Effector memory CD8-positive, alpha-beta T cell (primary cell): ENCODE data around the gene NF1.
"Not testable (repeated sequence)": the region's sequence is repeated elsewhere in the genome, so short reads cannot be mapped to it uniquely, and the experiment has no call there.

ENCODE experiments used
- ATAC-seq: fragments of 150-1000 bp; cut with Tn5 transposase; replicated peaks from 2 replicates; pipeline ENCODE4 v1.10.0; 2021; ENCODE audit warnings: mild to moderate bottlenecking, moderate library complexity
- DNase-seq, 3 experiments: peaks; one replicate each; pipeline ENCODE4 v3.0.0; 2021
- H3K27ac Mint-ChIP-seq, 2 donors: one replicate each; pipeline ENCODE4 v1.8.0; 2022; ENCODE audit warnings: mild to moderate bottlenecking in 2 of 2, mixed read lengths in 2 of 2, moderate library complexity in 2 of 2
- H3K27me3 Mint-ChIP-seq, 2 donors: one replicate each; pipeline ENCODE4 v1.8.0; 2022; ENCODE audit warnings: mixed read lengths in 2 of 2
- H3K36me3 Mint-ChIP-seq: one replicate; pipeline ENCODE4 v1.8.0; 2022; ENCODE audit warnings: mild to moderate bottlenecking, moderate library complexity, mixed read lengths; ENCODE audit not compliant: insufficient read depth
- H3K4me1 Mint-ChIP-seq, 2 donors: one replicate each; pipeline ENCODE4 v1.8.0; 2022; ENCODE audit warnings: low read depth in 2 of 2, mixed read lengths in 2 of 2
- H3K4me3 Mint-ChIP-seq, 2 donors: one replicate each; pipeline ENCODE4 v1.8.0; 2022; ENCODE audit warnings: mild to moderate bottlenecking in 2 of 2, mixed read lengths in 2 of 2, moderate library complexity in 2 of 2
- H3K9me3 Mint-ChIP-seq, 2 donors: one replicate each; pipeline ENCODE4 v1.8.0; 2022; ENCODE audit warnings: mixed read lengths in 2 of 2

NF1 gene

DNA sequence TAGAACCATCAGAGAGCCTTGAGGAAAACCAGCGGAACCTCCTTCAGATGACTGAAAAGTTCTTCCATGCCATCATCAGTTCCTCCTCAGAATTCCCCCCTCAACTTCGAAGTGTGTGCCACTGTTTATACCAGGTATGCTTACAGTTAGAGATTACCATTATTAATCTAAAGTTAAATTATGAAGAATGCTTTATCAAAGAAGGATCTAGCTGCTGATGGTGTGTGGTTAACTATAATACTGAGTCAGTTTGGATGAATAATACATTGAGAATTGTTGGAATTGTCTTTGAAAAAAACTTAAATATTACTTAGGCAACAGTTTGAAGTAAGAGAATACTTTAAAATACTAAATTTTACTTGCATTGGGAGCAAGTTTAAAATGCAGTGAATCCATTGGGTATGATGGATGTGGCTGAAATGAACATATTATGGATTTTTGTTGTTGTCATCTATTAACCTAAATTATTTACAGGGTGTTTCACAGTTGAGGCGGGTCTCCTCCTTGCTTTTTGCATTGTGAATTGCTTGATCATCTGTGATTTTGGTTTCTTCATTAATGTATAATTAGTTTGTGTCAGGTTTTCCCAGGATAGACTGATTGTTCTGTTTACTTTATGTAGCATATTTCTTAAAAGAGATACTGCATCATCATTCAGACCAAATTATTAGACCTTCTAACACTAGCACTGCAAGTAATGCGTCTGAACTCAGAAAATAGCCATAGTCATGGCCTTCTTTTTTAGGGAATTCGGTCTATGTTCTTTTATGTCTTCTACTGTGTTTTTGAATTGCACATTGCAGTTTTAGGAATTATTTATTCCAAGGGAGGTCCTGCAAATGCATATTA, 154.4 kb downstream of the NF1 start:
- no peaks in the 10 kb centered on the region for H3K9me3 Mint-ChIP-seq
- ATAC-seq (no peak), DNase-seq (no peak)
- no peak overlapping the region for H3K4me3 Mint-ChIP-seq
- no peaks in the 10 kb centered on the region for H3K27me3 Mint-ChIP-seq
- peak overlapping the region in 1 of 2 donors; percentile 22 for H3K27ac Mint-ChIP-seq
- peaks cover 11% of the 10 kb centered on the region for H3K36me3 Mint-ChIP-seq
- H3K4me1 Mint-ChIP-seq = peaks cover 0 to 5% of the 10 kb centered on the region in 2 donors

DNA sequence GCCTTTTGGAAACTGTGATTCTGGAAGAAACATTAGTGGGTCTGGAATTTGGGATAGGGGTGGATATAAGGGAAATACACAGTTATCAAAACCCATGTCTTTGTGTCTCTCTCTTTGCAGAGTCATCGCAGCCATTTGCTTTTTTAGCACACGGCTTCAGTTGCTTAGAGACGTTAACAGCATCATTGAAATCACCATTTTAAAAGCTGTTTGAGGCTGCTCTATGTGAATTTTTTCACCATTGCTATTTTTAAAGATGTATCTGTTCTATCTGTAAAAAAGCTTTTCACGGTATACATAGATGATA, 155.0 kb downstream of the NF1 start:
- ATAC-seq (no peak), DNase-seq (no peak)
- Mint-ChIP-seq H3K36me3 (peaks cover 11% of the 10 kb centered on the region), H3K4me3 (no peak overlapping the region), H3K9me3 (no peaks in the 10 kb centered on the region), H3K27me3 (no peaks in the 10 kb centered on the region), H3K27ac (peak overlapping the region in 1 of 2 donors; percentile 4), H3K4me1 (peaks cover 0 to 5% of the 10 kb centered on the region in 2 donors)

DNA sequence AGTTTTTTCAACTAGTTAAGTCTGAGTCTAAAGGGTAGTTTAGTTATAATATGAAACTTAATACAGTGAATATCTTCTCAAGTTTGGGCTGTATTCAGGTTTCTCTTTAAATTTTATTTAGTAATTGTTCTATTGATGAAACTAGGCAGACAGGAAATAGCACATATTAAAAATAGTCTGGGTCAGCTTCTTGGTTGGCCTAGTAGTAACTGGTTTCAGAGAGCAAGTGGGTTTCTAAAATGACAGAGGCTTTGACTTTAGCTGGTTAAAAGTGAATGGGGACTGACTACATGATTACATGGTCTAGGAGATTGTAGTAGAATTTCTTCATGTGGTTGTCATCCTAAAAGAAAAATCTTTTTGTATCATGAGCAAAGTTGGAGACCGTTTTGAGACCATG, 155.5 kb downstream of the NF1 start:
- Mint-ChIP-seq H3K36me3 (peaks cover 11% of the 10 kb centered on the region), H3K27ac (peak overlapping the region in 1 of 2 donors; percentile 4), H3K4me1 (peaks cover 0 to 5% of the 10 kb centered on the region in 2 donors), H3K27me3 (no peaks in the 10 kb centered on the region), H3K4me3 (no peak overlapping the region), H3K9me3 (no peaks in the 10 kb centered on the region)
- no peak for DNase-seq
- ATAC-seq = no peak

DNA sequence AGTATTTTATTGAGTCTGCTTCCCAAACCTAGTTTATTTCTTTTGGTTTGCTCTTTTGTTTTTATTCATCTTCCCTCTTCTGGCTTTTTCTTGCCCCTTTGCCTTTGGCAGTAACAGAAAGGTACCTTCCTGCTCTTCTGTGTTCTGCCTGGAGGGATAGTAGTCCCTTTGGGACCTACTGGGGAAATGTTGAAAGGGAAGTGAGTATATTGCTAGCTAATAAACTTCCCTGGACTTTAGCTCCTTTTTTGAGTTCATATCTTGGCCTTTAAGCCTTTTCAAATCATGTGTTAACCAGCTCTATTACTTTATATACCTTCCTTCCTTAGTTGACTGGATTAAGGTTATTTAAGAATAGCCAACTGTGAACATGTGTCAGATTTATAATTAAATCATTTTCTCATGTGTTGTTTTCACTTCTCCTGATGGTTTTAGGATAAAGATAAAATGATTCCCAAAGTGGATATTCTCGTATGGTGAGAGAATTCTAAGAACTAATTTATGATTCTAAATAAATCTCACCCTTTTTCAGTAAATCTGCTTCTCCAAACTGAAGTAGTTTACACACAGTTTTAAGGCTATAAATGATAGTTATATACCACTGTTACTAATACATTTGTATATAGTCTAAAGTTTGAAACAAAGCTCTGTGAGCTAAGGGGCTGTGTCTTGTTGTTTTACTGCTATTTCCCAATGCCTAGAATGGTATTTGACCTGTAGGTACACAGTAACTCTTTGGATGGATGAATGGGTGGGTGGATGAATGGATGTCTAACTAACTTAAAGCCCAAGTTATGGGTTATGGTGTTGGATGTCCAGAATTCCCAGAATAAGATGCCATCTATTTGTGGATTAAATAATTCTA, 156.6 kb downstream of the NF1 start:
- H3K27ac Mint-ChIP-seq = peak overlapping the region in 1 of 2 donors; percentile 55
- no peaks in the 10 kb centered on the region for H3K27me3 Mint-ChIP-seq
- ATAC-seq (no peak), DNase-seq (no peak)
- H3K9me3 Mint-ChIP-seq = no peaks in the 10 kb centered on the region
- no peak overlapping the region for H3K4me3 Mint-ChIP-seq
- peaks cover 0 to 5% of the 10 kb centered on the region in 2 donors for H3K4me1 Mint-ChIP-seq
- H3K36me3 Mint-ChIP-seq = peaks cover 11% of the 10 kb centered on the region

DNA sequence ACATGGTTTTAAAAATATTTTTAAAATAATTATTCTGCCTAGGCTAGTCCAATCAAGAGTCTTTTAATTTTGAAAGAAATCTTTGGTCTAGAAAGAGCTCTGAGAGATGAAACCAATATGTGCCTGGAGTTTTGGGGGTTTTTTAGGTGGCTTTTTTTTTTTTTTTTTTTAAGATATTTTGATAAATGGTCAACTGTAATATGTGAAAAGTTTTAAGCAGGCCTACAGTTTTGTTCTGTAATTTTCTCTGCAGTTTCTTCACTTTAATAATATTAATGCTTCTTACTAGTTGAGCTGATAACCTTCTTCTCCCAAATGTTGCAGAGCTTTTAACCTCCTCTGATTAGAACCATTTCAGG, 157.2 kb downstream of the NF1 start:
- no peak for ATAC-seq
- Mint-ChIP-seq H3K4me3 (no peak overlapping the region), H3K27me3 (no peaks in the 10 kb centered on the region), H3K4me1 (peaks cover 0 to 5% of the 10 kb centered on the region in 2 donors), H3K9me3 (no peaks in the 10 kb centered on the region), H3K27ac (no peak overlapping the region), H3K36me3 (peaks cover 9% of the 10 kb centered on the region)
- no peak for DNase-seq

DNA sequence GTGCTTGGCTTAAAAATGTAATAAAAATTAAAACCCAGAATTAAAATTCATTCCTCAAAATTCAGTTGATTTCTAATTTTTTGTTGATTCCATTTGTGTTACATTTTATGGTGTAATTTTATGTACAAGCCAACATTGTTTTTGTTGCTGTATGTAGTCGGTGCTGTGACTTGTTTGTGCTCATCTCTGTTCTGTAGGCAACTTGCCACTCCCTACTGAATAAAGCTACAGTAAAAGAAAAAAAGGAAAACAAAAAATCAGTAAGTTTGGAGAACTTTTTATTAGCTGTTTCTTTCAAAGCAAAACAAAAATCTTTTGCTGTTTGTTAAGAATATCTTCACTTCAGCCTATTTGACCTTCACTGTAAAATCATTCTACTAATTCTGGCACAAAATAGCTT, 158.0 kb downstream of the NF1 start:
- Mint-ChIP-seq H3K9me3 (no peaks in the 10 kb centered on the region), H3K27me3 (no peaks in the 10 kb centered on the region), H3K4me3 (no peak overlapping the region), H3K27ac (no peak overlapping the region), H3K36me3 (peaks cover 7% of the 10 kb centered on the region), H3K4me1 (peaks cover 0 to 5% of the 10 kb centered on the region in 2 donors)
- DNase-seq = no peak
- ATAC-seq = no peak

DNA sequence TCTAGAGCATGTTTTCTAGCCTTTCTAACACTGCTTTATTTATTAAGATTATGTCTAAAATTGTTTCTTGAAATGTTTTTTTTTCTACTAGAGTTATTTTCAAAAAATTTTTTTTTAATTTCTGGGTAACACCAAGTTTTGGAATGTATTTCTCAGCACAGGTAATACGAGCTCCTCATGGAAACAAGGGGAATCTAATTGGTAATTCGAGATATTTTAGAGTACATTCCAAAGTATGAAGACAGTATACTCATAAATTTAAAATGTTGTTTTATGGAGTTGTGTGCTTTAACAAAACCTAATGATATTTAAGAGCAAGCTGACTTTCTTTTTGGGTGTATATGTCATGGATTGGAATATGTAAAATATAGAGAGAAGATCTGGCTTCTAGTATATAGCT, 159.9 kb downstream of the NF1 start:
- Mint-ChIP-seq H3K4me3 (no peak overlapping the region), H3K4me1 (peaks cover 0 to 5% of the 10 kb centered on the region in 2 donors), H3K9me3 (no peaks in the 10 kb centered on the region), H3K36me3 (no peaks in the 10 kb centered on the region), H3K27me3 (no peaks in the 10 kb centered on the region), H3K27ac (no peak overlapping the region)
- DNase-seq = no peak
- ATAC-seq = no peak

DNA sequence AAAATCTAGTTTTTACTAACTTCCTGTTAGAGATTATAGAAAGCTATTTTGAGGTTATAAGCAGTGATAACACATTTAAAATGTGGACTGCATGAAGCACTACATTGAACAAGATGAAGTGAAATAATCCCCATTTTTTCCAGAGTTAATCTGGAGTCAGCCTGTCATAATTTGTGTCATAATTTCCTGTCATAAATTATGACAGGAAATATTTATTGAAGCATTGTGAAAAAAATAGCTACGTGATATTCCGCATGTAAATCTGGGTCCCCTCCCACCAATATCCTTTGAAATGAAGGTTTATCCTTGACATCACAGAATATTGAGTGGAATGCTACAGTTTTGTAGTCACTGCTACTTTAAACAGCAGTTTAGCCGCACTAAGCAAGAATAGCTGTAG, 162.2 kb downstream of the NF1 start:
- Mint-ChIP-seq H3K9me3 (no peaks in the 10 kb centered on the region), H3K36me3 (peaks cover 5% of the 10 kb centered on the region), H3K4me3 (no peak overlapping the region)

DNA sequence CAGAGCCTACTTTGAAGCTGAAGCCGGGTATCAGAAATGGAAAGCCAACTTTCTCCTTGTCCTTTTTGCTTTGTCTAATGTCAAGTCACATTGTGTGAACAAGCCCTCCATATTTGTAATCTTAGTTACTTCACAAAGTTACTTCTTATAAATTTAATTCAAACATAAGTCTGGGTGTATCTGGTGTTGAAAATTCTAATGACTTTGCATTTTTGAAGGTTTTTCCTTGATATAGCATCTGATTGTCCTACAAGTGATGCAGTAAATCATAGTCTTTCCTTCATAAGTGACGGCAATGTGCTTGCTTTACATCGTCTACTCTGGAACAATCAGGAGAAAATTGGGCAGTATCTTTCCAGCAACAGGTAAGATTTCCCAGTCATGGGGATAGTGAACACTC, 165.4 kb downstream of the NF1 start:
- H3K4me1 Mint-ChIP-seq = no peaks in the 10 kb centered on the region
- H3K27me3 Mint-ChIP-seq = no peaks in the 10 kb centered on the region
- no peaks in the 10 kb centered on the region for H3K9me3 Mint-ChIP-seq
- H3K4me3 Mint-ChIP-seq = no peak overlapping the region
- no peak for ATAC-seq
- DNase-seq = no peak
- peaks cover 10% of the 10 kb centered on the region for H3K36me3 Mint-ChIP-seq
- no peak overlapping the region for H3K27ac Mint-ChIP-seq

More for the DNA sequence above, 162.2 kb downstream of the NF1 start:
- Mint-ChIP-seq H3K27me3 (no peaks in the 10 kb centered on the region), H3K27ac (no peak overlapping the region), H3K4me1 (no peaks in the 10 kb centered on the region)
- ATAC-seq (no peak), DNase-seq (no peak)

DNA sequence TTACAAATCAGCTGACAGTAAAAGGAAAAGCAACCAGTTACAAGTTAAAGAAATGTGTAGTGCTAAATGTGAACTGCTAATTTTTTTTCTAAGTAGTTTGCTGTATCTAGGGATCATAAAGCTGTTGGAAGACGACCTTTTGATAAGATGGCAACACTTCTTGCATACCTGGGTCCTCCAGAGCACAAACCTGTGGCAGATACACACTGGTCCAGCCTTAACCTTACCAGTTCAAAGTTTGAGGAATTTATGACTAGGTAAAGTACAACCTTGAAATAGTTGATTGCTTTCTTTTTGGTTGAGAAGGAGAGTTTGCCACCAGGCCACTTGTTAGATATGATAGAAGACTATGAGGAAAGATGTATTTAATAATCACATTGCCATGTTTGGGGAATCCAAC, 166.8 kb downstream of the NF1 start:
- Mint-ChIP-seq H3K4me1 (no peaks in the 10 kb centered on the region), H3K4me3 (no peak overlapping the region), H3K9me3 (no peaks in the 10 kb centered on the region), H3K27ac (no peak overlapping the region), H3K36me3 (peaks cover 10% of the 10 kb centered on the region), H3K27me3 (no peaks in the 10 kb centered on the region)
- no peak for ATAC-seq
- DNase-seq = no peak

DNA sequence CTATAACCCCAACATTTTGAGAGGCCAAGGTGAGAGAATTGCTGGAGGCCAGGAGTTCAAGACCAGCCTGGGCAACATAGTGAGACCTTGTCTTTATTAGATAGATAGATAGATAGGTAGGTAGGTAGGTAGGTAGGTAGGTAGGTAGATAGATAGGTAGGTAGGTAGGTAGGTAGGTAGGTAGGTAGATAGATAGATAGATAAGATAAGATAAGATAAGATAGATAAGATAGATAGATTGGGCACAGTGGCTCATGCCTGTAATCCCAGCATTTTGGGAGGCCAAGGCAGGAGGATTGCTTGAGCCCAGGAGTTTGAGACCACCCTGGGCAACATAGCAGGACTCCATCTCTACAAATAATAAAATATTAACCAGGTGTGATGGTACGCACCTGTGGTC, 168.1 kb downstream of the NF1 start:
- not testable (repeated sequence) for H3K4me1 Mint-ChIP-seq, H3K36me3 Mint-ChIP-seq, H3K27me3 Mint-ChIP-seq, H3K4me3 Mint-ChIP-seq, ATAC-seq, H3K27ac Mint-ChIP-seq, DNase-seq, H3K9me3 Mint-ChIP-seq

DNA sequence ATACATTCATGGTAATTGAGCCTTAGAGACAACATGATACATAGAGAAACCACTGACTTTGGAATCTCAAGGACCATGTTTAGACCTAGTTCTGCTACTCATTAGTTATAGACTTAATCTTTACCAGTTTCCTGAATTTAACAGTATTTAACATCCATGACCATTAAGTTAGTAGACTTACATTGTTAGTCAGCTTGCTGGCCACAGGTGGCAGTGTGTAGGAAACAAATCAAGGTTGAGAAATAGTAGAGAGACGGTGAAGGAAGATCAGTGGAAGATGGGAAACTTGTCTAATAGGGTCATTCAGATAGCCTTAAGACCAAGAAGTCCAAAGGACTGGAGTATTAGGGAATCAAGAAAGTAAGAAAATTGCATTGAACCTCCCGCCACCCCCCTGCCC, 171.3 kb downstream of the NF1 start:
- Mint-ChIP-seq H3K27me3 (no peaks in the 10 kb centered on the region), H3K4me1 (no peaks in the 10 kb centered on the region), H3K4me3 (no peak overlapping the region), H3K27ac (no peak overlapping the region), H3K9me3 (no peaks in the 10 kb centered on the region), H3K36me3 (peaks cover 5% of the 10 kb centered on the region)
- no peak for ATAC-seq
- no peak for DNase-seq

DNA sequence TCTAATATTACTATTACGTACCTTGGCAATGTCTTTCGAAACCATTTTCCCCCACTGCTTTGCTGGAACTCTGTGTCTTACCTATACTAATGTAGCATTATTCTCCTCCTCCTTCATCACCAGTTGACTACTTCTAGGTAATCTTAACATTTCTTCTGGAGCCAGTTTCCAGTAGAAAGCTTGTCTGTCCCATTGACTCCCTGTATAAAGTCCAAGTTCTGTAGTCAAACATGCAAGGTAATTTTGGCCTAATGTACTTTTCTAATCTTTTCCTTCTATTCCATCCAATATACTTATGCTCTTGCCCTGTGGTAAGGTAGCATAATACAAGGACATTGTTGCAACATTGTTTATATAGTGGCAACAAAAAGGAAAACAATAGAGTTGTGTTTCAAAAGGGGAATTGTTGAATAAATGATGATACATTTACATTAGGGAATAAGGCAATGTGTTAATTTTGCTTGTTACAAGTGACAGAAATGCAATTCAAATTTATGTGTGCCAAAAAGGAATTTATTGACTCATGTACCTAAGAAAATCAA, 174.3 kb downstream of the NF1 start:
- DNase-seq (no peak), ATAC-seq (no peak)
- H3K4me3 Mint-ChIP-seq = no peak overlapping the region
- H3K27me3 Mint-ChIP-seq = no peaks in the 10 kb centered on the region
- no peaks in the 10 kb centered on the region for H3K9me3 Mint-ChIP-seq
- H3K36me3 Mint-ChIP-seq = peaks cover 2% of the 10 kb centered on the region
- no peak overlapping the region for H3K27ac Mint-ChIP-seq
- no peaks in the 10 kb centered on the region for H3K4me1 Mint-ChIP-seq

DNA sequence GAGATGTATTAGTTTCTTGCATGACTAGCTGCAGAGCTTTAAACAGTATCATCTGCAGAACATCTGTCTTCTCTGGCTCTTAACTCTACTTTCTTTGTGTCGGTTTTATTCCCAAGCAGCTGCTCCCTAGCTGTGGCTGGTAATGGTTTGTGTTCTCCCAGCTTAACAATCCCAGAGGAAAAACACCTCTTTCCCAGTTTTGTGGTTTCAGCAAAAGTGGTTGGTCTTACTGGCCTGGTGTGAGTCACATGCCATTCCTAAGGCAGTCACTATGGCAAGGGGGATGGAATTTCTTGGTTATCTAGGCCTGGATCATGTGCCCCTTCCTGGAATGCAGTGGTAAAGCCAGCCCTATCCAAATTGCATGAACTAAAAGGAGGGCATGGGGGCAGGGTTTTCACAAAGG, 174.8 kb downstream of the NF1 start:
- H3K27me3 Mint-ChIP-seq = no peaks in the 10 kb centered on the region
- ATAC-seq (no peak), DNase-seq (no peak)
- no peak overlapping the region for H3K27ac Mint-ChIP-seq
- H3K4me3 Mint-ChIP-seq = no peak overlapping the region
- H3K36me3 Mint-ChIP-seq = no peaks in the 10 kb centered on the region
- H3K4me1 Mint-ChIP-seq = no peaks in the 10 kb centered on the region
- H3K9me3 Mint-ChIP-seq = no peaks in the 10 kb centered on the region
